Fibroblast of mammary gland (primary cell): ENCODE data around the gene WASF3.

Source experiments
- DNase-seq: peaks from one replicate; pipeline ENCODE4 v3.0.0-alpha.2; 2010; ENCODE audit warnings: low read depth
- H3K4me3 ChIP-seq: 2 replicates; pipeline ENCODE4 v1.5.1; 2011; ENCODE audit warnings: low read depth, mild to moderate bottlenecking, low read length, moderate library complexity; ENCODE audit not compliant: control insufficient read depth
- TF ChIP-seq, protein P1 (sequence below): conservative IDR thresholded peaks from 2 replicates; pipeline ENCODE4 v1.5.1; 2011; ENCODE audit warnings: low read depth, low read length, inconsistent platforms; ENCODE audit not compliant: control insufficient read depth, insufficient read depth

The WASF3 gene

DNA sequence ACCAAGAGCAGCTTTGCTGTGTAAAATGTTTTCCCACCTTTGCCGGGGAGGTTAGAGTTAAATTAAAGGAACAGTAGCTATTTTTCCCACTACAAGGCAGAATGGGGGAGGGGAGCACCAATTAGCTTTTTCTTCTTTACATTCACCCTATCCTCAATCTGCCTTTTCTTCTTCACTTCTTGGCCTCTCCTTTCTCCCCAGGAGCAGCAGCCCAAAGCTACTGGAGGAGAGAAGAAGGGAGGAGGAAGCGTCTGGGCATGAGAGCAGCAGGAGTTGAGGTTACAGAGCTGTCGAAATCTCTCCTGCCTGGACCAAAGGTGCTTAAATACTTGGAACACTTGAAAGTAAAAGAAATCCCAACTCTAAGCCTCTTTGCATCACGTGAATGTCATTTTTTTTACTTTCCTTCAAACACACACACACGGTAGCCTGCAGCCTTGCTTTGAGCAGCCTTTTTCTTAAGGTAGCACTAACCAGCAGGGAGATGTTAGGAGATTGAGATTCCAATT is 39.0 kb upstream of the WASF3 start:
- no peak for DNase-seq
- H3K4me3 ChIP-seq, result no peak overlapping the region
- TF ChIP-seq, protein P1, sequence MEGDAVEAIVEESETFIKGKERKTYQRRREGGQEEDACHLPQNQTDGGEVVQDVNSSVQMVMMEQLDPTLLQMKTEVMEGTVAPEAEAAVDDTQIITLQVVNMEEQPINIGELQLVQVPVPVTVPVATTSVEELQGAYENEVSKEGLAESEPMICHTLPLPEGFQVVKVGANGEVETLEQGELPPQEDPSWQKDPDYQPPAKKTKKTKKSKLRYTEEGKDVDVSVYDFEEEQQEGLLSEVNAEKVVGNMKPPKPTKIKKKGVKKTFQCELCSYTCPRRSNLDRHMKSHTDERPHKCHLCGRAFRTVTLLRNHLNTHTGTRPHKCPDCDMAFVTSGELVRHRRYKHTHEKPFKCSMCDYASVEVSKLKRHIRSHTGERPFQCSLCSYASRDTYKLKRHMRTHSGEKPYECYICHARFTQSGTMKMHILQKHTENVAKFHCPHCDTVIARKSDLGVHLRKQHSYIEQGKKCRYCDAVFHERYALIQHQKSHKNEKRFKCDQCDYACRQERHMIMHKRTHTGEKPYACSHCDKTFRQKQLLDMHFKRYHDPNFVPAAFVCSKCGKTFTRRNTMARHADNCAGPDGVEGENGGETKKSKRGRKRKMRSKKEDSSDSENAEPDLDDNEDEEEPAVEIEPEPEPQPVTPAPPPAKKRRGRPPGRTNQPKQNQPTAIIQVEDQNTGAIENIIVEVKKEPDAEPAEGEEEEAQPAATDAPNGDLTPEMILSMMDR, result no peak

- H3K4me3 ChIP-seq, result no peak overlapping the region
- TF ChIP-seq, protein P1, result no peak
- DNase-seq, result no peak
Measured at GRCh38 chr13:26522571-26522970, 34.9 kb upstream of the WASF3 start.

DNA sequence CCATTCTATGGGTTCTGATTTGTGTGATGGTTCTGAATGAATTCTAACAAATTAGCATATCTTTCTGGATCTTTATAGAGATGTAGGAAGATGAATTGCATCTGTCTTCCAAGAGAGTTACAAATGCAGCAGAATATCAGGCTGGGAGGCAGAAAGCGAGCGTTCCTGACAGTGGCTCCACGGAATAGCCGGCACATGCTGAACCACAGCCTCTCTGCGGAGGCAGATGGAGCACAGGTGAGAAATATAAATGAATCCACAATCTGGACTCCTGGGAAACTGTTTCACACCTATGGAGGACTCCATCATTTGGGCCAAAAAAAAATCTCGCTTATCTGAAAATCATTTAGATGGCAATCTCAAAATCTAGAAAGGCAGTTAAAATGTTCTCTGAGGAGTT is 34.5 kb upstream of the WASF3 start:
- no peak overlapping the region for H3K4me3 ChIP-seq
- TF ChIP-seq, protein P1, result no peak
- no peak for DNase-seq

DNA sequence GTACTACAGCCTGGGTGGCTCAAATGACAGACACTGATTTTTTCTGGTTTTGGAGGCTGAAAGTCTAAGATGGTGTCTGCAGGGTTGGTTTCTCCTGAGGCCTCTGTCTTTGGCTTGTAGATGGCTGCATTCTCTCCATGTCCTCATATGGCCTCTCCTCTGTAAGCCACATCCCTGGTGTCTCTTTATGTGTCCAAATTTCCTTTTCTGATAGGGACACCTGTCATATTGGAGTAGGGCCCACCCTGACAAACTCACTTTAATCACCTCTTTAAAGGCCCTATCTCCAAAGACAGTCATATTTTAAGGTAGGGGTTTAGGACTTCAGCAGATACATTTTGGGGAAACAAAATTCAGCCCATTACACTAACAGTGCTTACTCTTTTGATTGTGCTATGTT is 32.0 kb upstream of the WASF3 start:
- DNase-seq, result no peak
- no peak overlapping the region for H3K4me3 ChIP-seq
- TF ChIP-seq, protein P1, result no peak

GRCh38 chr13:26526702-26527216 is 30.7 kb upstream of the WASF3 start:
- H3K4me3 ChIP-seq, result no peak overlapping the region
- DNase-seq, result no peak

GRCh38 chr13:26528527-26528926 is 29.0 kb upstream of the WASF3 start:
- TF ChIP-seq, protein P1, result no peak
- no peak for DNase-seq
- no peak overlapping the region for H3K4me3 ChIP-seq

More at GRCh38 chr13:26526702-26527216, 30.7 kb upstream of the WASF3 start:
- TF ChIP-seq, protein P1, result no peak

DNA sequence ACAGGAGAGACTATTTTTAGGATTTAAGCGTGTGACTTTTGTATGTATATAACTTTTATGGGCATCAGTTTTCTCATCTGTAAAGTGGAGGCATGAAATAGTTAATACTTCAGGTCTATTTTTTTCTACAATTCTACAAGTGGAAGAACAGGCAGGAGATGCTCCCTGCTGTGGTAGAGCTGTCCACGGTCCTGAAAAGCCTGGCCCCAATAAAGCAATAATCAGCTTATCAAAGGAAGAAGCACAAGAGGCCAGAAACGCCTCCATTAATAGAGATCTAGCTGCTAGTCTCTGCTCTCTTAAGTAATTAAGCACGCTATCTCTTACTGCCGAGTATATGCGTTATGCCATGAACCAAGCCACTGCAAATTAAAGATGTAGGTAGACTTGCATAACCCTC is 28.0 kb upstream of the WASF3 start:
- no peak overlapping the region for H3K4me3 ChIP-seq
- TF ChIP-seq, protein P1, result no peak
- DNase-seq, result peak; percentile 62
